Measurements from ENCODE around the gene ZNF502. TPM values are rescaled to one million over a fixed set of nuclear protein-coding genes. Genes with fewer than 3 reads are reported as not detected.

The ZNF502 gene
- polyA plus RNA-seq, 4 donors: 1.3 to 10.7 (median 1.8) TPM

DNA sequence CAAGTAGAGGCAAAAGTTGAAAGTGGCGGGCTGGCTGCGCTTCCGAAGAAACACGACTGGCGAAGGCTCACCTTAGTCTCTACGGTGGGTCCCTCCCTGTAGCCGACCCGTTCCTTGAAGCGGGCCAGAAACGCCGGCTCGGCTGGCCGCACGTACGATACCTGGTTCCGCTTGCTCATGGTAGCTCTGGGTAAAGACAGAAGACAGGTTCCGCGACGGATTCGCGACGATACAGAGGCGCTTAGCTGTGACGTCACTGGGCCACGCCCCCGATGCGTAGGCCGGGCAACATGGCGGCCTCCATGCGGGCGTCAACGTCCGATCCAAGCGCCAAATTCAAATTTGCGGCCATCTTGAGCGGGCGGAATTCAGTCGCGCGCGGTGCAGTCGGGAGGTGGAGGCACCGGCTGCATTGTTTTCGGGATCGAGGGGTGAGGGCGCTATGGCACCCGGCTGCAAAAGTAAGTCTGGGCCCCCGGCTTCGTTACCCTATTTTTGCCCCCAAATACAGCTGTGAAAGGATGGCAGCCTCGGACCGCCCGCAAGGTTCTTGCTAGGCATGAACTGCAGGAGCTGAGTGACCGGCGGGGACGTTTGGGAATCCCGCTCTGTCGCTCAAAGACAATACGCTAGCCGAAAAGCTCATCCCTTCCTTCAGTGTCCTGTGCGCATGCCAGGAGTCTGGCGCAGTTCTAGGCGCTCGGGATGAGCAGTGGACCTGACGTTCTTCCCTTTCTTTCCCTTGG is 49.1 kb downstream of the ZNF502 start, which contains the start of the genes KIAA1143 and KIF15:
Gene KIAA1143 (minus strand): TSS at position 196 of the 746 bp plus-strand sequence. CDS start 17 bp downstream, at position 179.
Gene KIF15 (plus strand): TSS at position 371 of the 746 bp plus-strand sequence. CDS start 72 bp downstream, at position 443.
- 0% methylated on average over 64 of the region's 64 CpGs for WGBS, 3 donors
- Histone ChIP-seq H3K4me1 (ENCODE audit: control insufficient read depth in 3 of 3, insufficient read depth in 2 of 3, low read depth in 1 of 3, low read length in 2 of 3) (no peaks in the 10 kb centered on the region), H3K9me3 (ENCODE audit: control insufficient read depth in 2 of 2, insufficient read depth in 1 of 2, low read depth in 1 of 2, low read length in 1 of 2) (peaks cover 0 to 35% of the 10 kb centered on the region in 2 donors), H3K36me3 (ENCODE audit: control insufficient read depth in 3 of 3, insufficient read depth in 2 of 3, low read depth in 1 of 3, low read length in 3 of 3) (peaks cover 0 to 11% (median 2%) of the 10 kb centered on the region in 3 donors), H3K27ac (ENCODE audit: low read depth in 1 of 3, low read length in 2 of 3) (peak within 1 kb of the TSS; percentile 45 to 93 (median 83)), H3K4me3 (ENCODE audit: low read depth in 1 of 3, low read length in 3 of 3) (peak within 1 kb of the TSS; percentile 76 to 99 (median 92)), H3K27me3 (ENCODE audit: control insufficient read depth in 3 of 3, insufficient read depth in 3 of 3, low read length in 3 of 3) (no peaks in the 10 kb centered on the region)
- DNase-seq (peak; percentile 95 to 99), FAIRE-seq (no peak)

DNA sequence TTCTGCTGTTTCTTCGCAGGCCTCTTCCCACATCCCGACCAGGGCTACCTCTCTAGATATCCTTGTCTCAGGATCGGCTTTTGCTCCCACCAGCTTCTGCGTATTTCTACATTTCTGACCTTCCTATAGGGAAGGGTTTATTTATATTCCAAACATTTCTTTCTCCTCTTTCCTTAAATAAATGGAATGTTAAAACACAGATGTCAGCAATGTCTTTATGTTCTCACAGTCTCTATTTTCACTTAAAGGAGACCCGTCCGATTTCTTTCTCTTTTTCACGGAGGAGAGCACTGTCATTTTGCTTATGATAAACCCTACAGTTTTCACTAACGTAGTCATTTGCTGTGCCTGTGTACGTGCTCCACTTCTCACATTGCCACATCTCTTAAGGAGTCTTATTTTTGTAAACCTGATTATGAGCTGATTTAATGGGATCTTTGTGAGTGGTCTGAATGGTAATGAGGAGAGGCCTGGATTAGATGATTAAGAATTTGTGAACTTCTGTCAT is 49.8 kb downstream of the ZNF502 start:
- no peak for DNase-seq
- Histone ChIP-seq H3K4me1 (ENCODE audit: control insufficient read depth in 3 of 3, insufficient read depth in 2 of 3, low read depth in 1 of 3, low read length in 2 of 3) (no peaks in the 10 kb centered on the region), H3K27ac (ENCODE audit: low read depth in 1 of 3, low read length in 2 of 3) (no peak overlapping the region), H3K9me3 (ENCODE audit: control insufficient read depth in 2 of 2, insufficient read depth in 1 of 2, low read depth in 1 of 2, low read length in 1 of 2) (peaks cover 0 to 32% of the 10 kb centered on the region in 2 donors), H3K4me3 (ENCODE audit: low read depth in 1 of 3, low read length in 3 of 3) (peak overlapping the region; percentile 76 to 99 (median 92)), H3K36me3 (ENCODE audit: control insufficient read depth in 3 of 3, insufficient read depth in 2 of 3, low read depth in 1 of 3, low read length in 3 of 3) (peaks cover 0 to 11% (median 2%) of the 10 kb centered on the region in 3 donors), H3K27me3 (ENCODE audit: control insufficient read depth in 3 of 3, insufficient read depth in 3 of 3, low read length in 3 of 3) (no peaks in the 10 kb centered on the region)
- no peak for FAIRE-seq
- WGBS, 3 donors: 1 to 2% (median 2%) methylated on average over 9 of the region's 9 CpGs

DNA sequence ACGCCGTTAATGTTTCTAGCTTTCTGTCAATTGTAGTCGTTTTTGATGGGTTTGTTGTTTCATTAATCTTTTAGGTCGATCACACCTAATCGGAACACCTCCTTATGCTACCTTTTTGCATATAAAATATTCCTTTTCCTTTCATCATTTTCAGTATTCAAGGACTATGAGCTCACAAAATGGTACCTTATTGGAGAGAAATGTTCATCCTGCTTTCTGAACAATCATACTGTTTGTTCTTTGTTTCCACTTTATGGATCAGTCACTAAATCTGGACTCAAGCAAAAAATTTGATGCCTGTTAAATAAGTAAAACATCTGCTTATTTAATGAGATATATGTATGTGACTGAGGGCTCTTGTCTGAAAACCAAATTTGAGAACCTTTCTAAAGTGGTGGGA is 50.2 kb downstream of the ZNF502 start:
- Histone ChIP-seq H3K27ac (ENCODE audit: low read depth in 1 of 3, low read length in 2 of 3) (no peak overlapping the region), H3K27me3 (ENCODE audit: control insufficient read depth in 3 of 3, insufficient read depth in 3 of 3, low read length in 3 of 3) (no peaks in the 10 kb centered on the region), H3K4me1 (ENCODE audit: control insufficient read depth in 3 of 3, insufficient read depth in 2 of 3, low read depth in 1 of 3, low read length in 2 of 3) (no peaks in the 10 kb centered on the region), H3K9me3 (ENCODE audit: control insufficient read depth in 2 of 2, insufficient read depth in 1 of 2, low read depth in 1 of 2, low read length in 1 of 2) (peaks cover 0 to 31% of the 10 kb centered on the region in 2 donors), H3K4me3 (ENCODE audit: low read depth in 1 of 3, low read length in 3 of 3) (peak overlapping the region in 1 of 3 donors; percentile 99), H3K36me3 (ENCODE audit: control insufficient read depth in 3 of 3, insufficient read depth in 2 of 3, low read depth in 1 of 3, low read length in 3 of 3) (peaks cover 0 to 11% (median 2%) of the 10 kb centered on the region in 3 donors)
- DNase-seq: no peak
- FAIRE-seq: no peak
- 28 to 38% (median 34%) methylated on average over 5 of the region's 5 CpGs for WGBS, 3 donors

DNA sequence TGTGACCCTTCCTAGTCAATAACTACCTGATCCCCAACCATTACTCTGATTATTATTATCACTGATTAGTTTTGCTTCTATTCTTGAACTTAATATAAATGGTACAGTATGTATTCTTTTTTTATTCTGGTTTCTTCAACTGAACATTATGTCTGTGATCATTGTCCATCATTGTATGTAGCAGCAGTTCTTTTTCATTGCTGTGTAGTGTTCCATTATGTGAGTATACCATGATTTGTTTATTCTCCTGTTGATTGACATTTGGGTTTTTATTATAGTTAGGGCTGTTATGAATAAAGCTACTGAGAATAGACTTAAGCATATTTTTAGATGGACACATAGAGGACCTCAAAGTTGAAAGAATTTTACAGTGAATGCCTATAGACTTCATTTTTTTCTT is 51.8 kb downstream of the ZNF502 start:
- no peak for FAIRE-seq
- no peak for DNase-seq

DNA sequence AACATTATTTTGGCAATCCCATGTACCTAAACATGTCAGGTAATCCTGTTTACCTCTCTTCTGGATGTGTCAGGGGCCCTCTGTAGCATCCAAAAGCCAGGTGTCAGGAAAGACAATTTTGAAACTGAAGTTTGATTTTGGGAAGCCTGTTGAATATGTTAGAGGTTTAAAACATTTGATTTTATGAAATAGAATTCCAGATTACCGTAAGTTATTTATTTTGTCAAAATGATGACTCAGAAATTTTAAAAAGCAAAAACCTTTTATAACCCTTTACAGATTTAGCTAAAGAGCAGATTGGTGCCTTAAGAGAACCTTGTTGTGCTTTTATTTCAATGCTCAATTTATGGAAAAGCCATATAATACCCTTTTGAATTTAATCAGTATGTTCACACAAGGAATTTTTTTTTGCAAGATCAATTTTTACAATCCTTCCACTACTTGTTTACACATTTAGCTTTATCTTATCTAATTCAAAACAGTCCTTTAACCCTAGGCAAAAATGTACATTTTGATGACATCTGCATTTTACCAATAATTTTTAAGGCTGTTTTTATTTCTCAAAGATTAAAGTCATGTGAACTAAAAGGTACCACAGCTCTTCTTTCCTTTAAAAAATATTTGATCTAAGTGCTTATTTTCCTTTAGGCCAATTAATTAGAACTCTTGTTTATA is 59.1 kb downstream of the ZNF502 start:
- Histone ChIP-seq H3K27me3 (ENCODE audit: control insufficient read depth in 3 of 3, insufficient read depth in 3 of 3, low read length in 3 of 3) (no peaks in the 10 kb centered on the region), H3K27ac (ENCODE audit: low read depth in 1 of 3, low read length in 2 of 3) (no peak overlapping the region), H3K9me3 (ENCODE audit: control insufficient read depth in 2 of 2, insufficient read depth in 1 of 2, low read depth in 1 of 2, low read length in 1 of 2) (peaks cover 0 to 43% of the 10 kb centered on the region in 2 donors), H3K36me3 (ENCODE audit: control insufficient read depth in 3 of 3, insufficient read depth in 2 of 3, low read depth in 1 of 3, low read length in 3 of 3) (peaks cover 0 to 12% (median 0%) of the 10 kb centered on the region in 3 donors), H3K4me3 (ENCODE audit: low read depth in 1 of 3, low read length in 3 of 3) (no peak overlapping the region), H3K4me1 (ENCODE audit: control insufficient read depth in 3 of 3, insufficient read depth in 2 of 3, low read depth in 1 of 3, low read length in 2 of 3) (no peaks in the 10 kb centered on the region)
- FAIRE-seq: no peak
- 97 to 100% (median 98%) methylated on average over 1 of the region's 1 CpG for WGBS, 3 donors
- DNase-seq: no peak

More for the DNA sequence above, 51.8 kb downstream of the ZNF502 start:
- no peak overlapping the region for H3K4me3 ChIP-seq (ENCODE audit: low read depth in 1 of 3, low read length in 3 of 3)
- H3K27me3 ChIP-seq (ENCODE audit: control insufficient read depth in 3 of 3, insufficient read depth in 3 of 3, low read length in 3 of 3): no peaks in the 10 kb centered on the region
- H3K36me3 ChIP-seq (ENCODE audit: control insufficient read depth in 3 of 3, insufficient read depth in 2 of 3, low read depth in 1 of 3, low read length in 3 of 3): peaks cover 0 to 7% (median 2%) of the 10 kb centered on the region in 3 donors
- peaks cover 0 to 34% of the 10 kb centered on the region in 2 donors for H3K9me3 ChIP-seq (ENCODE audit: control insufficient read depth in 2 of 2, insufficient read depth in 1 of 2, low read depth in 1 of 2, low read length in 1 of 2)
- no peak overlapping the region for H3K27ac ChIP-seq (ENCODE audit: low read depth in 1 of 3, low read length in 2 of 3)
- H3K4me1 ChIP-seq (ENCODE audit: control insufficient read depth in 3 of 3, insufficient read depth in 2 of 3, low read depth in 1 of 3, low read length in 2 of 3): no peaks in the 10 kb centered on the region

DNA sequence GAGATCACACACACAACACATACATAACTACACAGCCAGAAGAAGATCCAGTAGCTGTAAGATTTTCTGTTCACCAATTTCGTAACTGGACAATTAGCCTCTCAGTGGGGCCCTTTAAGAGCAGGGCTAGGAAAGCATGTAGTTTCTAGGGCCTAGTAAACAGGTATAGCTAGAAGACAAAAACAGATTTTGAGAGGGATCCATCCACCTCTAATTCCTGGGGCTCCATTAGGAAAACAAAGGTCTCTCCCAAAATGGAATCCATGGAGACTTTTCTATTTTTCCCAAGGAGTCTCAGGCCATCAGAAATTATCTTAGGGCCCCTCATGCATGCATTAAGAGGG is 59.6 kb downstream of the ZNF502 start:
- no peak overlapping the region for H3K4me3 ChIP-seq (ENCODE audit: low read depth in 1 of 3, low read length in 3 of 3)
- DNase-seq (no peak), FAIRE-seq (no peak)
- no peaks in the 10 kb centered on the region for H3K4me1 ChIP-seq (ENCODE audit: control insufficient read depth in 3 of 3, insufficient read depth in 2 of 3, low read depth in 1 of 3, low read length in 2 of 3)
- WGBS, 3 donors: 96 to 97% (median 97%) methylated on average over 1 of the region's 1 CpG
- H3K9me3 ChIP-seq (ENCODE audit: control insufficient read depth in 2 of 2, insufficient read depth in 1 of 2, low read depth in 1 of 2, low read length in 1 of 2): peaks cover 0 to 43% of the 10 kb centered on the region in 2 donors
- H3K27ac ChIP-seq (ENCODE audit: low read depth in 1 of 3, low read length in 2 of 3): no peak overlapping the region
- peaks cover 0 to 12% (median 0%) of the 10 kb centered on the region in 3 donors for H3K36me3 ChIP-seq (ENCODE audit: control insufficient read depth in 3 of 3, insufficient read depth in 2 of 3, low read depth in 1 of 3, low read length in 3 of 3)
- H3K27me3 ChIP-seq (ENCODE audit: control insufficient read depth in 3 of 3, insufficient read depth in 3 of 3, low read length in 3 of 3): no peaks in the 10 kb centered on the region

Other genes starting within 250 kb of the ZNF502 start
- 10 to 100 TPM in 1 of 4 donors, 1 to 10 TPM in 2, under 1 TPM in 1; 0.89 to 15.3 (median 2.7) TPM for gene ZNF445, start 235.0 kb upstream of the ZNF502 start, polyA plus RNA-seq
- 1 to 10 TPM in 2 of 4 donors, under 1 TPM in 2; 0.22 to 8.1 (median 1.1) TPM for gene ZKSCAN7, start 157.5 kb upstream of the ZNF502 start, polyA plus RNA-seq
- gene ZNF660, start 127.7 kb upstream of the ZNF502 start, polyA plus RNA-seq: 1 to 10 TPM in 1 of 4 donors, under 1 TPM in 2, not detected in 1; 0.27 to 4.9 (median 0.51) TPM
- 10 to 100 TPM in 1 of 4 donors, 1 to 10 TPM in 3; 5.7 to 23.0 (median 7.6) TPM for gene ZNF197, start 87.6 kb upstream of the ZNF502 start, polyA plus RNA-seq
- 1 to 10 TPM; 3.1 to 7.8 (median 5.0) TPM for gene ZNF35, start 63.9 kb upstream of the ZNF502 start, polyA plus RNA-seq
- 1 to 10 TPM in 3 of 4 donors, under 1 TPM in 1; 0.89 to 5.0 (median 1.5) TPM for gene ZNF501, start 17.0 kb downstream of the ZNF502 start, polyA plus RNA-seq
- gene KIAA1143, start 49.0 kb downstream of the ZNF502 start, polyA plus RNA-seq: 10 to 100 TPM in 2 of 4 donors, 1 to 10 TPM in 2; 6.7 to 24.7 (median 10.3) TPM
- 10 to 100 TPM in 1 of 4 donors, 1 to 10 TPM in 2, under 1 TPM in 1; 0.54 to 11.1 (median 5.5) TPM for gene KIF15, start 49.1 kb downstream of the ZNF502 start, polyA plus RNA-seq
- gene TMEM42, start 149.3 kb downstream of the ZNF502 start, polyA plus RNA-seq: 10 to 100 TPM in 3 of 4 donors, 1 to 10 TPM in 1; 6.2 to 19.4 (median 14.3) TPM
- gene TGM4, start 161.9 kb downstream of the ZNF502 start, polyA plus RNA-seq: under 1 TPM in 1 of 4 donors, not detected in 3; 0.04 TPM